HG03060 (cell line): ENCODE results near the gene AKT3.
A peak's percentile ranks its signal among the peaks of the same experiment; 100 is the strongest.

Source experiments
- ATAC-seq: cut with Tn5 transposase; IDR thresholded peaks from one replicate; pipeline ENCODE4 v1.9.1; 2021; ENCODE audit warnings: low read depth, moderate number of reproducible peaks; ENCODE audit not compliant: unreplicated experiment

Gene AKT3

GRCh38 chr1:243475966-243476365, 374.1 kb downstream of the AKT3 start:
- ATAC-seq, result no peak

GRCh38 chr1:243474906-243475305, 375.1 kb downstream of the AKT3 start:
- no peak for ATAC-seq

GRCh38 chr1:243474136-243474881, 375.7 kb downstream of the AKT3 start:
- ATAC-seq, result no peak

- ATAC-seq, result no peak
These were observed 376.6 kb downstream of the AKT3 start for GRCh38 chr1:243473227-243474135.

GRCh38 chr1:243471754-243472745, 378.0 kb downstream of the AKT3 start:
- ATAC-seq, result peak; percentile 94

- ATAC-seq, result no peak
These were observed 378.9 kb downstream of the AKT3 start for GRCh38 chr1:243471026-243471685.

- ATAC-seq, result no peak
These were observed 379.5 kb downstream of the AKT3 start for GRCh38 chr1:243470502-243470901.

GRCh38 chr1:243469497-243469896, 380.5 kb downstream of the AKT3 start:
- no peak for ATAC-seq

- ATAC-seq, result no peak
These were observed 384.3 kb downstream of the AKT3 start for GRCh38 chr1:243465738-243466137.

GRCh38 chr1:243465081-243465480, 385.0 kb downstream of the AKT3 start:
- no peak for ATAC-seq

GRCh38 chr1:243462929-243463697, 386.9 kb downstream of the AKT3 start:
- ATAC-seq, result no peak

- no peak for ATAC-seq
These were observed 388.3 kb downstream of the AKT3 start for GRCh38 chr1:243461700-243462099.

- ATAC-seq, result no peak
These were observed 391.0 kb downstream of the AKT3 start for GRCh38 chr1:243459059-243459458.

- no peak for ATAC-seq
These were observed 392.6 kb downstream of the AKT3 start for GRCh38 chr1:243457363-243457982.

GRCh38 chr1:243455760-243456651, 394.0 kb downstream of the AKT3 start:
- ATAC-seq, result no peak

- no peak for ATAC-seq
These were observed 395.6 kb downstream of the AKT3 start for GRCh38 chr1:243454328-243454997.

- no peak for ATAC-seq
These were observed 398.0 kb downstream of the AKT3 start for GRCh38 chr1:243452092-243452491.
